OCI-LY7 (cell line): Measurements from ENCODE around the gene PHACTR1.

Experiments used
- EZH2phosphoT487 ChIP-seq: fragments of 200-600 bp; sonication (generic); IDR thresholded peaks from 2 replicates; pipeline ENCODE4 v1.6.1; 2018; ENCODE audit warnings: low read depth, borderline replicate concordance, mild to moderate bottlenecking, mixed run types, antibody characterized with exemption, low read length, moderate library complexity, mixed read lengths
- TF ChIP-seq, protein P1 (sequence below): fragments of 200-600 bp; sonication (generic); conservative IDR thresholded peaks from 2 replicates; pipeline ENCODE4 v1.5.1; 2014; ENCODE audit warnings: mild to moderate bottlenecking, antibody characterized with exemption, low read length, moderate library complexity, mixed read lengths

DNA sequence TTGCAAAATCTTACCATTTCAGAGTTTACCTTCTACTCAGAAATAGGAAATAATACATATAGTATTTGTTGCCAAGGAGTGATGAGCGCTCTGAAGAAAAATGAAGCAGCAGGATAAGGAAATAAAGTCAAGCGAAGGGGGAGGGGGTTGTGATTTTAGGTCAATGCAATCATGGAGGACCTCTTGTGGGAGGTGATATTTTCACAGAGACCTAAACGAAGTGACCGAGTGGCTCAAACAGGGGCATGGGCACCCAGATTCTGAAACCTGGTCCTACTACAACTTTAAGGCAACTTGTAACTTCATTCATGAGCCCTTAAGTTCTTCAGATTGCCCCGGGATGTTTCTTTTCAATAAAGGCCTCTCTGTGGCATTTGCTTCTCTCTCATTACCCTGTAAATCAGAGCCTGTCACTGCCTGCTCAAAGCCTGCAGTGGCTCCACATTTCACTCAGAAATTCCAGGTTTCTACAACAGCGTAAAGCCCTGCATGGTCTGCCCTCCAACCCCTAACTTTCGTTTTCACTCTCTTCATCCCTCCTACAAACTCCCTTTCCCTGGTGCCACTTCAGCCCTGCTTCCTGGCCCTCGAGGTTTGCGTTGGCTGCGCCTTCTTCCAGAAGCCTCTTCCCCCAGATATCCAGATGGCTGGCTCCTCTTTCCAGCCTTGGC, 449.1 kb downstream of the PHACTR1 start:
- TF ChIP-seq, protein P1, sequence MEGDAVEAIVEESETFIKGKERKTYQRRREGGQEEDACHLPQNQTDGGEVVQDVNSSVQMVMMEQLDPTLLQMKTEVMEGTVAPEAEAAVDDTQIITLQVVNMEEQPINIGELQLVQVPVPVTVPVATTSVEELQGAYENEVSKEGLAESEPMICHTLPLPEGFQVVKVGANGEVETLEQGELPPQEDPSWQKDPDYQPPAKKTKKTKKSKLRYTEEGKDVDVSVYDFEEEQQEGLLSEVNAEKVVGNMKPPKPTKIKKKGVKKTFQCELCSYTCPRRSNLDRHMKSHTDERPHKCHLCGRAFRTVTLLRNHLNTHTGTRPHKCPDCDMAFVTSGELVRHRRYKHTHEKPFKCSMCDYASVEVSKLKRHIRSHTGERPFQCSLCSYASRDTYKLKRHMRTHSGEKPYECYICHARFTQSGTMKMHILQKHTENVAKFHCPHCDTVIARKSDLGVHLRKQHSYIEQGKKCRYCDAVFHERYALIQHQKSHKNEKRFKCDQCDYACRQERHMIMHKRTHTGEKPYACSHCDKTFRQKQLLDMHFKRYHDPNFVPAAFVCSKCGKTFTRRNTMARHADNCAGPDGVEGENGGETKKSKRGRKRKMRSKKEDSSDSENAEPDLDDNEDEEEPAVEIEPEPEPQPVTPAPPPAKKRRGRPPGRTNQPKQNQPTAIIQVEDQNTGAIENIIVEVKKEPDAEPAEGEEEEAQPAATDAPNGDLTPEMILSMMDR = no peak
- no peak for TF ChIP-seq EZH2phosphoT487
